Nephron progenitor cell (in vitro differentiated cells): ENCODE data around the gene TMEM97.

Experiments used
- DNase-seq: peaks from one replicate; pipeline ENCODE4 v3.0.0; 2021
- H3K27ac Mint-ChIP-seq: 2 replicates; pipeline ENCODE4 v1.8.0; 2021; ENCODE audit warnings: mild to moderate bottlenecking, moderate library complexity, mixed read lengths
- H3K27me3 Mint-ChIP-seq: 2 replicates; pipeline ENCODE4 v1.8.0; 2021; ENCODE audit warnings: mild to moderate bottlenecking, low read depth, mixed read lengths; ENCODE audit not compliant: poor library complexity
- H3K36me3 Mint-ChIP-seq: 2 replicates; pipeline ENCODE4 v1.8.0; 2021; ENCODE audit warnings: low read depth, mixed read lengths
- H3K4me1 Mint-ChIP-seq: 2 replicates; pipeline ENCODE4 v1.8.0; 2021; ENCODE audit warnings: mixed read lengths
- H3K4me3 Mint-ChIP-seq: 2 replicates; pipeline ENCODE4 v1.8.0; 2021; ENCODE audit warnings: mild to moderate bottlenecking, moderate library complexity, mixed read lengths
- H3K9me3 Mint-ChIP-seq: 2 replicates; pipeline ENCODE4 v1.8.0; 2021; ENCODE audit warnings: mild to moderate bottlenecking, moderate library complexity, mixed read lengths
- CTCF ChIP-seq: fragments of 200-600 bp; sonication (generic); IDR thresholded peaks from 2 replicates; pipeline ENCODE4 v1.5.0; 2021; ENCODE audit warnings: antibody characterized with exemption

TMEM97 gene

GRCh38 chr17:28346746-28347246 lies 27.8 kb downstream of the TMEM97 start:
- Mint-ChIP-seq H3K4me1 (no peaks in the 10 kb centered on the region), H3K9me3 (no peaks in the 10 kb centered on the region), H3K36me3 (peaks cover 59% of the 10 kb centered on the region), H3K27ac (peak overlapping the region; percentile 88), H3K4me3 (no peak overlapping the region), H3K27me3 (no peaks in the 10 kb centered on the region)
- no peak for DNase-seq
- TF ChIP-seq CTCF, result no peak

- H3K27me3 Mint-ChIP-seq, result no peaks in the 10 kb centered on the region
- H3K27ac Mint-ChIP-seq, result peak overlapping the region; percentile 66
- no peak overlapping the region for H3K4me3 Mint-ChIP-seq
- no peaks in the 10 kb centered on the region for H3K4me1 Mint-ChIP-seq
- H3K9me3 Mint-ChIP-seq, result no peaks in the 10 kb centered on the region
- no peak for TF ChIP-seq CTCF
- DNase-seq, result no peak
- peaks cover 58% of the 10 kb centered on the region for H3K36me3 Mint-ChIP-seq
Measured at GRCh38 chr17:28347261-28347891, 28.4 kb downstream of the TMEM97 start.

GRCh38 chr17:28348979-28349378 lies 30.0 kb downstream of the TMEM97 start:
- peaks cover 64% of the 10 kb centered on the region for H3K36me3 Mint-ChIP-seq
- H3K4me3 Mint-ChIP-seq, result no peak overlapping the region
- no peaks in the 10 kb centered on the region for H3K27me3 Mint-ChIP-seq
- no peak for DNase-seq
- no peaks in the 10 kb centered on the region for H3K4me1 Mint-ChIP-seq
- H3K27ac Mint-ChIP-seq, result no peak overlapping the region
- TF ChIP-seq CTCF, result no peak
- no peaks in the 10 kb centered on the region for H3K9me3 Mint-ChIP-seq

DNA sequence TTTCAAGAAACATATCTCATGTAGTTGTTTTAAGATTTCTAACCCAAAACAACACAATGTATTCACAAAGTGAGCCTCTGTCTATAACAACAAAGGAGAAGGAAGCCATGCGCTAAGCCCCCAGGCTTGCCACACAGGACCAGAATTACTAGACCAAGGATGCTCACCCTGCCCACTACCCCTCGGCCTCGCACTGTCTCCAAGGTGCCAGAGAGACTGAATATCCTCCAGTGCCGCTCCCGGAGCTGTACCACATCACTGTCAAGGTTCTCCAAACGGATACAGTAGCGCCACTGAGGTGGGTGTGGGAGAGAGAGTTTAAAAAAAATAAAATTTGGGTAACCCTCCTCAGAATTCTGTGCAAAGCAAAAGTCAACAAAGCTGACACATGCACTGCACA lies 31.3 kb downstream of the TMEM97 start:
- no peak for DNase-seq
- Mint-ChIP-seq H3K9me3 (no peaks in the 10 kb centered on the region), H3K4me1 (no peaks in the 10 kb centered on the region), H3K36me3 (peaks cover 74% of the 10 kb centered on the region), H3K27ac (no peak overlapping the region), H3K4me3 (no peak overlapping the region), H3K27me3 (no peaks in the 10 kb centered on the region)
- TF ChIP-seq CTCF, result no peak

GRCh38 chr17:28357061-28357900 lies 38.3 kb downstream of the TMEM97 start, which contains the start of gene POLDIP2:
POLDIP2 (minus strand) TSS chr17:28357527; CDS start chr17:28357448, 79 bp downstream.
- H3K9me3 Mint-ChIP-seq, result no peaks in the 10 kb centered on the region
- H3K27ac Mint-ChIP-seq, result peak within 1 kb of the TSS; percentile 91
- H3K4me1 Mint-ChIP-seq, result peaks cover 22% of the 10 kb centered on the region
- peaks cover 46% of the 10 kb centered on the region for H3K36me3 Mint-ChIP-seq
- H3K4me3 Mint-ChIP-seq, result peak within 1 kb of the TSS; percentile 95
- DNase-seq, result peak; percentile 94
- no peak for TF ChIP-seq CTCF
- no peaks in the 10 kb centered on the region for H3K27me3 Mint-ChIP-seq
